ENCODE measurements around the gene PHRF1. TPM values are rescaled to one million over a fixed set of nuclear protein-coding genes. Genes with fewer than 3 reads are reported as not detected.
"Not testable (repeated sequence)": the region's sequence is repeated elsewhere in the genome, so short reads cannot be mapped to it uniquely, and the experiment has no call there.

The PHRF1 gene
- total and polyA plus RNA-seq, 2 of the 4 experiments (the other 2 are of a cell fraction): 10.9 to 17.5 TPM

- H3K23ac ChIP-seq (ENCODE audit: low read depth, low read length); H3K9me1 ChIP-seq (ENCODE audit: insufficient read depth, low read length); H3K14ac ChIP-seq (replicated peaks; ENCODE audit: low read depth, low read length); DNase-seq; H3K9ac ChIP-seq (ENCODE audit: low read depth, low read length); H2AK9ac ChIP-seq (replicated peaks; ENCODE audit: low read depth, low read length, poor library complexity); H3K18ac ChIP-seq (ENCODE audit: low read depth, low read length); H4K20me1 ChIP-seq (ENCODE audit: insufficient read depth, low read length); H3K27me3 ChIP-seq (ENCODE audit: control insufficient read depth, insufficient read depth, low read length); in situ Hi-C loops (cut with MboI; ENCODE audit: low sequenced_read_pairs); H3K27ac ChIP-seq (ENCODE audit: insufficient read depth, low read length); H4K8ac ChIP-seq (ENCODE audit: low read depth in 2 of 2, low read length in 2 of 2); ATAC-seq (ENCODE audit: low read depth); H2AK5ac ChIP-seq (ENCODE audit: low read depth, low read length); H3K79me1 ChIP-seq (ENCODE audit: low read depth in 1 of 2, low read length in 2 of 2); H4K91ac ChIP-seq (ENCODE audit: insufficient read depth, low read depth, low read length); intact Hi-C loops (cut with micrococcal nuclease); H3K56ac ChIP-seq (ENCODE audit: extremely low read depth, insufficient read depth, low read length); H2AFZ ChIP-seq (replicated peaks; ENCODE audit: low read length, poor library complexity); H3K9me3 ChIP-seq (ENCODE audit: control insufficient read depth, insufficient read depth, low read length); H2BK120ac ChIP-seq (ENCODE audit: low read depth, low read length); H2BK15ac ChIP-seq (ENCODE audit: low read depth, low read length); H2BK5ac ChIP-seq (ENCODE audit: low read depth, low read length, poor library complexity, severe bottlenecking); H3K4me3 ChIP-seq (ENCODE audit: insufficient read depth, low read depth, low read length); BruUV-seq (replicated peaks); H2BK20ac ChIP-seq (ENCODE audit: low read depth, low read length); dilution Hi-C loops (cut with HindIII; ENCODE audit: low sequenced_read_pairs, unreplicated experiment); H4K5ac ChIP-seq (ENCODE audit: low read depth, low read length); H3K4me2 ChIP-seq (ENCODE audit: low read depth, low read length); POLR2A ChIA-PET (ENCODE audit: unreplicated experiment); CTCF ChIA-PET; H3K4ac ChIP-seq (ENCODE audit: low read depth, low read length); H3K4me1 ChIP-seq (ENCODE audit: control insufficient read depth, insufficient read depth, low read length): not testable (repeated sequence)
- peaks cover 24% of the 10 kb centered on the region for H3K36me3 ChIP-seq (ENCODE audit: control insufficient read depth, insufficient read depth, low read length)
- WGBS, 2 experiments (ENCODE audit: extremely low coverage in 2 of 2, insufficient read length in 1 of 2): 94% methylated on average over 4 of the region's 14 CpGs; no CpG with 5 or more reads in 1 of the 2 experiments
These were observed 71.4 kb downstream of the PHRF1 start for GRCh38 chr11:647672-648158.

All from IMR-90 (cell line).